ENCODE results near the gene TBC1D14.
"Not testable (repeated sequence)": the region's sequence is repeated elsewhere in the genome, so short reads cannot be mapped to it uniquely, and the experiment has no call there.

The TBC1D14 gene

DNA sequence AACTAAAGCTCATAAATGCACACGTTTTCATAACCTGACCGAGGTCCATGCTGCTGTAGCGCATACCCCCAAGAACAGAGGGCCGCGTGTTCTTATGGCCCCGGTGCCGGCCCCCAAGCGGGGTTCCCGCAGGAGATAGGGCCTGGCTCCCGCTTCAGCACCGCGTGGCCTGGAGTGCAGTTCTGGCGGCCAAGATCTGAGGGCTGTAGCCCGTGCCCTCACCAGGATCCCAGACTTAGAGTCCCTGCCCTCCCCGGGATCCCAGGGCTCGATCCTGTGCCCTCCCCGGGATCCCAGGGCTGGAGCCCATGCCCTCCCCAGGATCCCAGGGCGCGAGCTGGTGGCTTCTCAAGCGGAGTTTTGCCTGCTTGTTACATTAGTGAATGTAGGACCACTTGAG is 159.3 kb downstream of the TBC1D14 start:
- no peak for DNase-seq

DNA sequence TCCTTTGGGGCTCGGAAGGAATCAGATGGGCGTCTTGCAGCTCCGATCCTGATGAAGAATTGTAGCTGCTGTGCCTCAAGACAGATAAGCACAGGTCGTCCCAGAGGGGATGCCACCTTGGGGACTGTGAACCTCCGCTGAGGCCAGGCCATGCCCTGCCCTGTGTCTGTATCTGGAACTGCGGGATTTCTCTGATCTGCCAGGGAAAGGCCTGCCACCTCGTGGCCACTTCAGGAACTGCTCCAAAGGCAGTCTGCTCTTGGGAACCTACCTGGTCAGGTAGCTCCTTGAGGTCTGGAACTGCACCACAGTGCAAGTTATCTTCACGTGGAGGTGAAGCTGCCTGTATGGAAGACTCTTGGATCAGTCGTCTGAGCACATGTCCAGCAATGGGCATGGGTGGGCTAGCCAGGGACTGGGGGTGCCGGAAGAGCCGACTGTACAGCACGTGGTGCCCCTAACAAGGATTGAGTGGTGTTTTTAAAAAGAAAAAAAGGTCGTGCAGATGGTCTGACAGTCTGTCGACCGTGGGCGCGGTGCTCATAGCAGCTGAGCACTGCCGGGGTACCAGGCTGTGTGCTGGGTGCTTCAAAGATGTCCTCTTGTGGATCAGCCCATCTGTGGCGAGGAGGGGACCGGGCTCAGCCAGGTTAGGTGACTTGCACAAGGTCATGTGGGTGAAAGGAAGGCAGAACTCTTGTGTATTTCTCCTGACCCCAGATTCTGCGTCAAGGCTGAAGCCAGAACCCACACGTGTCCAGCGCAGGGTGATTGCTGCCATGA is 161.3 kb downstream of the TBC1D14 start:
- peak; percentile 94 for DNase-seq

DNA sequence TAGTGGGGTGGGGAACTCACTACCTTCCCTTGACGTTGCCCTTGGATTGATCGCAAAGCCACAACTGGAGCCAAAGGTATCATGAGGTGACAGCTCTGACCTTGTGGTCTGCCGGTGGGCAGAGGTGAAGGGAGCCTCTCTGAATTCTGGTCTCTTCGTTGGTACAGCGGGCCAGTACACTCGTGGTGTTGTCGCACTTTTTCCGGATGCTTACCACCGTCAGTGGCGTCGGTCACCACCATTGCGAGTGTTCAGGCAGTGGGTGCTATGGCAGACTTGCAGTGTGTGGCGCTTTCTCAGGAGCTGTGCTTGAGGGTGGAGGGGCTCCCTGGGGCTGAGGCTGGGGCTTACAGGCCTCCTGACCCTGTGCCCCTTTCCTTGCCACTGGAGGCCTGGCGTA is 163.4 kb downstream of the TBC1D14 start:
- DNase-seq, result no peak

DNA sequence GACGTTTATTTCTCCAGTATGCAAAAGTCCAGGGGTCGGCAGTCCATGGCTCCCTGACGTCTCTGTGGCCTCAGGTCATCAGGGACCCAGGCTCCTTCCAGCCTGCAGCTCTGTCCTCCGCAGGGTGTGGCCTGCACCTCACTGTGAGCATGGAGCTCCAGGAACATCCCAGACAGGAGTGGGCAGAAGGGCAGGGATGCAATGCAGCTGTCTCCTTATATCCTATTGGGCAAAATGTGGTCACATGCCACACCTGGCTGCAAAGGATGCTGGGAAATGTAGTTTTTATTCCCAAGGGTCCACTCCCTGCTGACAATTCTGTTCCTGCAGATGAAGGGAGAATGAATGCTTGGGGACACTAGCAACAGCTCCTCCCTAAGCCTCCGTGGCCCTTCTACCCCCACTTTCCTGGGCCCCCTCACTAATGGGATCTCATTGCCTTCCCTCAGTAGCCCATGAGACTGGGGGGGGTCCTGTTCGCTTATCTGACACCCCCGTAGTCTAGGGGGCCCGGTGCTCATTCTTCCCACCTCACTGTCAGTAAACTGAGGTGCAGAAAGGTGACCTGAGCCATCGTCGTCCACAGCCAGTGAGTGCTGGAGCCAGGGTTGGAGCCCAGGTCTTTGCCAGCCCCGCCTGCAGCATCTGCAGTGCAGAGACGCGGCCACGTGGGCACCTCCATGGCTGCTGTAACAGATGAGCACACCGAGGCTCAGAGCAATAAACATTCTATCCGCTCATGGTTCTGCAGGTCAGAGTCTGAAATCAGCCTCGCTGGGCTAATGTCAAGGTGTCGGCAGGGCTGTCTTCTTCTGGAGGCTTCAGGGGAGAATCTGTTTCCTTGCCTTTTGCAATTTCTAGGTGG is 164.1 kb downstream of the TBC1D14 start:
- DNase-seq, result no peak

DNA sequence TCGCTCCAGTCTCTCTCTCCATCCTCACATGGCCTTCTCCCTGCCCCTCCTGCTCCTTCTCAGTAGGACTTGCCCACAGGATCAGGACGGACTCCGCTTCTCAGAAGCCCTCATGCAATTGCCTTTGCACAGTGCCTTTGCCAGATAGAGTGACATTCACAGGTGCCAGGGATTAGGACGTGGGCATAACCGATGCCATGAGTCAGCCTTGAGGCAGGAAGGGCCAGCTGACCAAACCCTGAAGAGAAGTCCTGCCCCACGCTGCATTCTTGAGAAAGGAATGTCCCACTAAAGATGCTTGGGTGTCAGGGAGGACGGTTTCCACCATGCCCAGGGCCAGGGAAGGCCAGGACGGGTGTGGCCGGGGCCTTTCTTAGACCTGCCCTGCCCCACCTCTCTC is 164.8 kb downstream of the TBC1D14 start:
- no peak for DNase-seq

DNA sequence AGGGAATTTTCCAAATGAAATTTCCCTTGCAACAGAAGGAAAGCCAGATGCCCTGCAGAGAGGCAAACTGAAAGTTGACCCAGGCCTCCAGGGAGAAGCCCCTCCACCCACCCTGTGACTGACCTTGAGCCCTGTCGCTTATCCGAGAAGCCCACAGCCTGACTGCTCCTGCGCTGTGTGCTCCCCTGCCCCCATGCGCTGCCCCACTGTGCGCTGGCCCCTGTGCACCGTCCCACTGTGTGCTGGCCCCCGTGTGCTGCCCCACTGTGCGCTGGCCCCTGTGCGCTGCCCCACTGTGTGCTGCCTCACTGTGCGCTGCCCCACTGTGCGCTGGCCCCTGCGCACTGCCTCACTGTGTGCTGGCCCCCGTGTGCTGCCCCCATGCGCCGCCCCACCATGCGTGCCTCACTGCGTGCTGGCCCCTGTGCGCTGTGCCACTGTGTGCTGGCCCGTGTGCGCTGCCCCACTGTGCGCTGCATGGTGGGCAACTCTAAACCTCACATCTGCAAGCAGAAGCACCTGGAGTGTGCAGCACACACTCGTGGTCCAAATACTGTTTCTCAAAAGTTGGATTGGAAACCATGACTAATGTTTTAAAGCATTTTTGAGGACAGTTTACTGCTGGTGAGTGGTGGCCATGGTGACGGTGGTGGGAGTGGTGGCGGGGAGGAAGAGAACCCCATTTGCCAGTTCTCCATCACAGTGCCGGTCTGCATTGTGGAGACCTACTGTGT is 166.5 kb downstream of the TBC1D14 start:
- no peak for DNase-seq

DNA sequence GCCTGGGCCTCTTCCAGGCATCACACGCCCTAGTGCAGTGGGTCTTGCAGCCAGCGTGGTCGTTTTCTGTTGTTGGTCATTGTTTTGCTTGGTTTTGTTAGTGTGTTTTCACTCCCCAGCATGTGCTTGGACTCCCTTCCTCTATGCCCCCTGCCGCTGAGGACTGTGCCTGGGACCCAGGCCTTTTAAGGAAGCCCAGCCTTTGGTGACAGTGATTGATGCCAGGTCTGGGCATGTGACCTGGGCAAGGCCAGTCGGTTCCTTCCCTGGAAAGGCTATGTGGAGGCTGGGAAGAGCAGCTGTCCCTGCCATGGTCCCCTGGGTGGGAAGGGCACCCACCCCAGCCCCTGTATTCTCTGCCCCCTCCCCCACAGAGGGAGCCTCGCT is 167.1 kb downstream of the TBC1D14 start:
- no peak for DNase-seq

DNA sequence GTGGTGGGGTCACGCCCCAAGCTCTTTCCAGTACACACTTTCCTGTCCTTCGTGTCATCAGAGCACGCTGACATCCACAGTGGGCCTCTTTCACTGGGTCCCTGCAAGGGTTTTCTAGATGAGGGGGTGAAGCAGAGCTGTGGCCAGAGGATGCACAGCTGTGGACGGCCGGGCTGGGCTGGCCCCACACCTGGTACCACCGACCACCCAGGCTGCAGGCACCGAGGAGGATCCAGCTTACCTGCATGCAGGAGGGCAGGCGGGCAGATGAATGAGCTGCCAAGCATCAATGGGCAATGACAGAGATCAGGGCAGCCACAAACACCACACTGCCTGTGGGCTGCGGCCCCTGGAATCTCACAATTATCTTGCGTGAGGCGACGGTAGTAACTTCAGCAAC is 167.7 kb downstream of the TBC1D14 start:
- DNase-seq, result no peak

DNA sequence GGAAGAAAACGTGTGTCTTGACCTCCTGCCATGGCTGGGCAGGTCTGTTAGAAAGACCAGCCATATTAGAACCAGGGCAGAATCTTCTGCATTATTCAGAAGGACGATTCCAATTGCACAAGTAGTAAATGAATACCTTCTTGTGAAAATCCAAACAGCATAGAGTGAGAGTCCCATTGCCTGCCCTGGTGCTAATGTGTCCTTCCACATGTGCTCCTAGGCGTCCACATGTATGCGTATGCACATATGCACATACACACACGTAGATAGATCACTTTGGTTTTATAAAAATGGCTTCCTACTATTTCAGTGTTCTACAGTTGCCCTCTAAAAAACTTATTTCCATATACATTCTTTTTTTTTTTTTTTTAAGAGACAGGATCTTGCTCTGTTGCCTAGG is 168.4 kb downstream of the TBC1D14 start:
- no peak for DNase-seq

DNA sequence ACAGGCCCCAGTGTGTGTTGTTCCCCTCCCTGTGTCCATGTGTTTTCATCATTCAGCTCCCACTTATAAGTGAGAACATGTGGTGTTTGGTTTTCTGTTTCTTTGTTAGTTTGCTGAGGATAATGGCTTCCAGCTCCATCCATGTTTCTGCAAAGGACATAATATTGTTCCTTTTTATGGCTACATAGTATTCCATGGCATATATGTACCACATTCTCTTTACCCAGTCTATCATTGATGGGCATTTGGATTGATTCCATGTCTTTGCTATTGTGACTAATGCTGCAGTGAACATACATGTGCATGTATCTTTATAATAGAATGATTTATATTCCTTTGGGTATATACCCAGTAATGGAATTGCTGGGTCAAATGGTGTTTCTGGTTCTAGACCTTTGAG is 169.9 kb downstream of the TBC1D14 start:
- not testable (repeated sequence) for DNase-seq

DNA sequence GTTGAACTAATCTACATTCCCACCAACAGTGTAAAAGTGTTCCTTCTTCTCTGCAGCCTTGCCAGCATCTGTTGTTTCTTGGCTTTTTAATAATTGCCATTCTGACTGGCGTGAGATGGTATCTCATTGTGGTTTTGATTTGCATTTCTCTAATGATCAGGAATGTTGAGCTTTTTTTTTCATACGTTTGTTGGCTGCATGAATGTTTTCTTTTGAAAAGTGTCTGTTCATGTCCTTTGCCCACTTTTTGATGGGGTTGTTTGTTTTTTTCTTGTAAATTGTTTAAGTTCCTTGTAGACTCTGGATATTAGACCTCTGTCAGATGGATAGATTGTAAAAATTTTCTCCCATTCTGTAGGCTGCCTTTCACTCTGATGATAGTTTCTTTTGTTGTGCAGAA is 170.3 kb downstream of the TBC1D14 start:
- DNase-seq, result not testable (repeated sequence)

Data from activated CD8-positive, alpha-beta memory T cell treated with anti-CD3 and anti-CD28 coated beads, Interleukin-2, amount 50 U/mL, for 48 hours (primary cell).